Hepatic stellate cell (primary cell): ENCODE measurements around the gene NUMB.

ENCODE experiments used
- DNase-seq: peaks from one replicate; pipeline ENCODE4 v3.0.0; 2011; ENCODE audit warnings: low spot score

The NUMB gene

GRCh38 chr14:73289729-73290128 is 168.6 kb downstream of the NUMB start:
- no peak for DNase-seq

GRCh38 chr14:73289308-73289707 is 169.0 kb downstream of the NUMB start:
- DNase-seq, result no peak

- no peak for DNase-seq
These were observed 171.3 kb downstream of the NUMB start for GRCh38 chr14:73287071-73287470.

GRCh38 chr14:73286598-73286997 is 171.7 kb downstream of the NUMB start:
- DNase-seq, result no peak

- DNase-seq, result no peak
These were observed 172.4 kb downstream of the NUMB start for GRCh38 chr14:73285979-73286378.

- DNase-seq, result no peak
These were observed 174.6 kb downstream of the NUMB start for GRCh38 chr14:73283608-73284379.

GRCh38 chr14:73280903-73281302 is 177.4 kb downstream of the NUMB start:
- no peak for DNase-seq

- DNase-seq, result no peak
These were observed 181.0 kb downstream of the NUMB start for GRCh38 chr14:73277376-73277775.

- no peak for DNase-seq
These were observed 181.5 kb downstream of the NUMB start for GRCh38 chr14:73276836-73277235.

GRCh38 chr14:73273799-73274198 is 184.5 kb downstream of the NUMB start:
- DNase-seq, result no peak

GRCh38 chr14:73272393-73272792 is 186.0 kb downstream of the NUMB start:
- no peak for DNase-seq

- peak; percentile 49 for DNase-seq
These were observed 188.4 kb downstream of the NUMB start for GRCh38 chr14:73269729-73270531.

- no peak for DNase-seq
These were observed 190.9 kb downstream of the NUMB start for GRCh38 chr14:73267474-73267873.

- DNase-seq, result no peak
These were observed 192.0 kb downstream of the NUMB start for GRCh38 chr14:73266317-73266716.

GRCh38 chr14:73265721-73266046 is 192.7 kb downstream of the NUMB start:
- DNase-seq, result no peak

- DNase-seq, result no peak
These were observed 193.2 kb downstream of the NUMB start for GRCh38 chr14:73264885-73265720.

GRCh38 chr14:73264080-73264884 is 194.1 kb downstream of the NUMB start:
- no peak for DNase-seq

- DNase-seq, result no peak
These were observed 194.7 kb downstream of the NUMB start for GRCh38 chr14:73263606-73264005.

- no peak for DNase-seq
These were observed 195.7 kb downstream of the NUMB start for GRCh38 chr14:73262427-73263183.

- peak; percentile 14 for DNase-seq
These were observed 196.6 kb downstream of the NUMB start for GRCh38 chr14:73261520-73262426.
